ENCODE results near the gene MRPL24. TPM values are rescaled to one million over a fixed set of nuclear protein-coding genes. Genes with fewer than 3 reads are reported as not detected.

The MRPL24 gene
- total and polyA plus RNA-seq, 2 of the 4 experiments (the other 2 are of a cell fraction): 68.8 to 99.5 TPM

GRCh38 chr1:156740741-156741480 lies at the start of gene MRPL24 (continued):
- TF ChIP-seq USF2 (IDR thresholded peaks at IDR 0.05; ENCODE audit: low read depth, low read length) (no peak), RAD21 (IDR thresholded peaks at IDR 0.05; ENCODE audit: low read length) (no peak), FOS (IDR thresholded peaks at IDR 0.05; ENCODE audit: low read depth, low read length) (no peak), MXI1 (IDR thresholded peaks at IDR 0.05; ENCODE audit: borderline replicate concordance, low read depth, low read length) (peak; percentile 95)

Data from IMR-90 (cell line).